B cell (primary cell): Measurements from ENCODE around the gene NOMO2. TPM values are rescaled to one million over a fixed set of nuclear protein-coding genes. Genes with fewer than 3 reads are reported as not detected.
"Not testable (repeated sequence)": the region's sequence is repeated elsewhere in the genome, so short reads cannot be mapped to it uniquely, and the experiment has no call there.

ENCODE experiments used
- ATAC-seq: fragments of 200-7000 bp; cut with Tn5 transposase; one replicate; pipeline ENCODE4 v1.10.0; 2021; ENCODE audit warnings: low read depth, mild to moderate bottlenecking, moderate number of reproducible peaks, moderate library complexity
- CTCF ChIA-PET: fragments of 350-600 bp; sonication (Branson Sonifier 250); formaldehyde crosslinking; loops from one replicate; lab custom pipeline; 2021; ENCODE audit warnings: antibody characterized with exemption, inconsistent platforms; lab: Charles Lee
- POLR2A ChIA-PET: fragments of 350-600 bp; sonication (Branson Sonifier 250); formaldehyde crosslinking; loops from one replicate; lab custom pipeline; 2021; ENCODE audit warnings: antibody characterized with exemption; lab: Charles Lee
- DNase-seq: peaks from one replicate; pipeline ENCODE4 v3.0.0; 2013
- H2AFZ ChIP-seq: 2 replicates; pipeline ENCODE4 v1.6.1; 2012; ENCODE audit warnings: mild to moderate bottlenecking, low read depth, low read length; ENCODE audit not compliant: insufficient read depth, poor library complexity, severe bottlenecking
- H3K27ac ChIP-seq, 2 donors: 1 replicate in 1 of 2; 2 replicates in 1 of 2; pipeline ENCODE4 v1.5.1; 2012 to 2013; ENCODE audit warnings: low read length in 2 of 2, mild to moderate bottlenecking in 2 of 2, moderate library complexity in 1 of 2
- H3K27me3 ChIP-seq, 4 experiments: fragments of 200-600 bp in 1 of 4; sonication (generic) in 1 of 4; replicated peaks in 1 of 4; 1 replicate in 2 of 4; 2 replicates in 2 of 4; pipeline versions ENCODE4 v1.6.1 to v1.7.0; 2013 to 2016; ENCODE audit warnings: low read length in 3 of 4, mild to moderate bottlenecking in 2 of 4, mixed read lengths in 1 of 4, moderate library complexity in 1 of 4; ENCODE audit not compliant: insufficient read depth in 4 of 4, control insufficient read depth in 3 of 4; ENCODE audit errors: control extremely low read depth in 1 of 4
- H3K36me3 ChIP-seq, 2 experiments: replicated peaks in 1 of 2; 1 replicate in 1 of 2; 2 replicates in 1 of 2; pipeline versions ENCODE4 v1.6.1 to v1.7.1; 2013; ENCODE audit warnings: low read length in 1 of 2; ENCODE audit not compliant: insufficient read depth in 2 of 2, control insufficient read depth in 1 of 2; ENCODE audit errors: control extremely low read depth in 1 of 2, extremely low read depth in 1 of 2
- H3K4me1 ChIP-seq, 2 donors: fragments of 200-600 bp in 1 of 2; sonication (generic) in 1 of 2; 1 replicate in 1 of 2; 2 replicates in 1 of 2; pipeline versions ENCODE4 v1.5.1 to v1.6.1; 2013 to 2017; ENCODE audit warnings: low read length in 2 of 2; ENCODE audit not compliant: control insufficient read depth in 2 of 2, insufficient read depth in 2 of 2
- H3K4me2 ChIP-seq: replicated peaks from 2 replicates; pipeline ENCODE3; 2012; ENCODE audit warnings: mild to moderate bottlenecking, low read depth, low read length; ENCODE audit not compliant: poor library complexity, severe bottlenecking
- H3K4me3 ChIP-seq, 5 experiments: fragments of 200-600 bp in 1 of 5; sonication (generic) in 1 of 5; 1 replicate in 3 of 5; 2 replicates in 2 of 5; pipeline versions ENCODE4 v1.5.1 to v1.7.0; 2011 to 2016; ENCODE audit warnings: low read length in 4 of 5, mild to moderate bottlenecking in 4 of 5, low read depth in 2 of 5, control low read depth in 1 of 5, moderate library complexity in 1 of 5; ENCODE audit not compliant: insufficient read depth in 1 of 5; ENCODE audit errors: control extremely low read depth in 1 of 5, extremely low read depth in 1 of 5
- H3K79me2 ChIP-seq: fragments of 200-600 bp; sonication (generic); one replicate; pipeline ENCODE4 v1.6.0; 2016; ENCODE audit warnings: low read length; ENCODE audit not compliant: control insufficient read depth, insufficient read depth
- H3K9ac ChIP-seq: fragments of 200-600 bp; sonication (generic); 2 replicates; pipeline ENCODE4 v1.6.1; 2017; ENCODE audit warnings: mild to moderate bottlenecking, low read length, moderate library complexity
- H3K9me3 ChIP-seq, 3 donors: one replicate each; pipeline versions ENCODE4 v1.6.1 to v1.7.1; 2013; ENCODE audit warnings: low read length in 2 of 3; ENCODE audit not compliant: control insufficient read depth in 2 of 3, insufficient read depth in 1 of 3; ENCODE audit errors: control extremely low read depth in 1 of 3
- H4K20me1 ChIP-seq: 2 replicates; pipeline ENCODE4 v1.6.0; 2012; ENCODE audit warnings: mild to moderate bottlenecking, low read length; ENCODE audit not compliant: insufficient read depth, control insufficient read depth, poor library complexity, severe bottlenecking
- H3K27ac Mint-ChIP-seq: one replicate; pipeline ENCODE4 v1.8.0; 2021; ENCODE audit warnings: mixed read lengths
- H3K27me3 Mint-ChIP-seq: one replicate; pipeline ENCODE4 v1.8.0; 2021; ENCODE audit warnings: mixed read lengths
- H3K4me1 Mint-ChIP-seq: one replicate; pipeline ENCODE4 v1.8.0; 2021; ENCODE audit warnings: mixed read lengths
- H3K4me3 Mint-ChIP-seq: one replicate; pipeline ENCODE4 v1.8.0; 2021; ENCODE audit warnings: mixed read lengths
- H3K9me3 Mint-ChIP-seq: one replicate; pipeline ENCODE4 v1.8.0; 2022; ENCODE audit warnings: mixed read lengths; ENCODE audit not compliant: insufficient read depth
- WGBS: methylation state at CpG from one replicate; pipeline ENCODE4 v1.1.5; 2013; ENCODE audit warnings: missing lambda C conversion rate; ENCODE audit not compliant: insufficient coverage; 5-methylcytosine and 5-hydroxymethylcytosine counted together
- intact Hi-C: fragments of 100-400 bp; cut with micrococcal nuclease; formaldehyde crosslinking; loops from one replicate; pipeline ENCODE4 v1.10.0; 2022
- polyA plus RNA-seq: library from polyadenylated mRNA; depleted of rRNA; stranded (reverse); fragments of >200 nt; gene quantifications from 2 replicates; pipeline ENCODE4 v1.2.3, GENCODE V29; 2012
- total RNA-seq, 2 donors: library from RNA; stranded (reverse); fragments of 120-200 nt in 1 of 2; gene quantifications; 1 replicate in 1 of 2; 2 replicates in 1 of 2; pipeline versions ENCODE4 v1.2.3 to v1.2.4, GENCODE V29; 2013 to 2022

Gene NOMO2
- total and polyA plus RNA-seq, 2 donors (not counting 1 experiment from before 2014, with no cell fraction given), result 41.2 to 47.2 TPM

- H4K20me1 ChIP-seq, H2AFZ ChIP-seq, POLR2A ChIA-PET, H3K4me1 ChIP-seq, H3K27me3 ChIP-seq, H3K27me3 Mint-ChIP-seq, H3K79me2 ChIP-seq, H3K36me3 ChIP-seq, ATAC-seq, H3K9me3 Mint-ChIP-seq, DNase-seq, H3K27ac Mint-ChIP-seq, H3K4me1 Mint-ChIP-seq, H3K4me3 Mint-ChIP-seq, H3K4me3 ChIP-seq, intact Hi-C loops, H3K9ac ChIP-seq, H3K4me2 ChIP-seq, H3K27ac ChIP-seq, H3K9me3 ChIP-seq, CTCF ChIA-PET: not testable (repeated sequence)
- WGBS, result no CpG with 5 or more reads among the region's 6 CpGs
Observed at GRCh38 chr16:18544232-18545081, 17.4 kb downstream of the NOMO2 start.

- H3K36me3 ChIP-seq, H2AFZ ChIP-seq, H3K9me3 Mint-ChIP-seq, CTCF ChIA-PET, H3K27ac ChIP-seq, H3K27me3 Mint-ChIP-seq, POLR2A ChIA-PET, intact Hi-C loops, H3K4me3 Mint-ChIP-seq, DNase-seq, H3K27me3 ChIP-seq, H3K9me3 ChIP-seq, H3K9ac ChIP-seq, H4K20me1 ChIP-seq, H3K79me2 ChIP-seq, H3K27ac Mint-ChIP-seq, H3K4me2 ChIP-seq, H3K4me1 Mint-ChIP-seq, H3K4me3 ChIP-seq, H3K4me1 ChIP-seq, ATAC-seq: not testable (repeated sequence)
- WGBS, result no CpG with 5 or more reads among the region's 5 CpGs
Observed at GRCh38 chr16:18541912-18542311, 20.0 kb downstream of the NOMO2 start.
